NT2/D1 (cell line): ENCODE results near the gene EEA1.

Experiments
- DNase-seq: peaks from one replicate; pipeline ENCODE4 v3.0.0-alpha.2; 2011; ENCODE audit warnings: low read depth, low spot score
- H3K27me3 ChIP-seq: 2 replicates; pipeline ENCODE4 v1.6.0; 2011; ENCODE audit warnings: mild to moderate bottlenecking; ENCODE audit not compliant: insufficient read length, insufficient read depth
- H3K36me3 ChIP-seq: 2 replicates; pipeline ENCODE4 v1.6.1; 2011; ENCODE audit warnings: mild to moderate bottlenecking, low read length, mixed read lengths; ENCODE audit not compliant: insufficient read depth, insufficient read length
- H3K4me1 ChIP-seq: 2 replicates; pipeline ENCODE4 v1.5.1; 2011; ENCODE audit not compliant: insufficient read depth, insufficient read length
- H3K4me3 ChIP-seq: 2 replicates; pipeline ENCODE4 v1.5.1; 2011; ENCODE audit warnings: low read depth; ENCODE audit not compliant: insufficient read length
- H3K9ac ChIP-seq: 2 replicates; pipeline ENCODE4 v1.6.0; 2011; ENCODE audit warnings: low read depth; ENCODE audit not compliant: insufficient read length
- H3K9me3 ChIP-seq: 2 replicates; pipeline ENCODE4 v1.5.1; 2011; ENCODE audit warnings: mild to moderate bottlenecking, low read length; ENCODE audit not compliant: insufficient read depth
- SUZ12 ChIP-seq: IDR thresholded peaks from 2 replicates; pipeline ENCODE4 v1.6.1; 2011; ENCODE audit not compliant: insufficient read length, insufficient read depth; ENCODE audit errors: extremely low read depth
- YY1 ChIP-seq: IDR thresholded peaks from 2 replicates; pipeline ENCODE4 v1.6.1; 2011; ENCODE audit not compliant: insufficient read length, insufficient read depth
- ZNF274 ChIP-seq: IDR thresholded peaks from 2 replicates; pipeline ENCODE4 v1.6.1; 2011; ENCODE audit warnings: mild to moderate bottlenecking, low read depth, low read length

Gene EEA1

GRCh38 chr12:92784356-92784755 is 144.7 kb downstream of the EEA1 start:
- H3K4me1 ChIP-seq = no peaks in the 10 kb centered on the region
- no peaks in the 10 kb centered on the region for H3K9me3 ChIP-seq
- DNase-seq = no peak
- no peaks in the 10 kb centered on the region for H3K27me3 ChIP-seq
- H3K36me3 ChIP-seq = peaks cover 4% of the 10 kb centered on the region
- H3K4me3 ChIP-seq = no peak overlapping the region
- H3K9ac ChIP-seq = no peak overlapping the region
- TF ChIP-seq YY1 (no peak), SUZ12 (no peak), ZNF274 (no peak)

DNA sequence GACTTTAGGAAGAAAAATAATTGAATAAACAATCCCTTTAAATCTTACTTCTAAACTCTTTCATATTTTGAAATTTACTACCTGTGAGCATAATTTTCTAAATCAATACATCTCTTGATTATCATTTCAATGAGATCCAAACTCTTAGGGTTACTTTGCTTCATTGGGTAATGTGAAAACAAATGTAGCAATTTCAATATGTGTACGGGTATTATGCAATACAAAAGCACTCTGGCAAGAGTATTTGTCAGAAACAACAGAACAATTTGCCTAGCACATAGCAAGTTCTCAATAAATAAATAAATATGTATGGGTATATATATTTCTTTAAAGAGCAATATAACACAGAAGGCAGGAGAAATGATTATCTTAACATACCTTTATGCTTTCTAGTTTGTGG is 149.2 kb downstream of the EEA1 start:
- Histone ChIP-seq H3K9ac (no peak overlapping the region), H3K36me3 (peaks cover 34% of the 10 kb centered on the region), H3K4me3 (no peak overlapping the region), H3K9me3 (no peaks in the 10 kb centered on the region), H3K27me3 (no peaks in the 10 kb centered on the region), H3K4me1 (no peaks in the 10 kb centered on the region)
- DNase-seq = no peak
- TF ChIP-seq ZNF274 = no peak
- TF ChIP-seq SUZ12 = no peak
- no peak for TF ChIP-seq YY1

GRCh38 chr12:92778525-92778924 is 150.6 kb downstream of the EEA1 start:
- Histone ChIP-seq H3K4me3 (no peak overlapping the region), H3K36me3 (peaks cover 33% of the 10 kb centered on the region), H3K27me3 (no peaks in the 10 kb centered on the region), H3K4me1 (no peaks in the 10 kb centered on the region), H3K9me3 (no peaks in the 10 kb centered on the region), H3K9ac (no peak overlapping the region)
- DNase-seq = no peak
- TF ChIP-seq ZNF274 (no peak), SUZ12 (no peak), YY1 (no peak)

DNA sequence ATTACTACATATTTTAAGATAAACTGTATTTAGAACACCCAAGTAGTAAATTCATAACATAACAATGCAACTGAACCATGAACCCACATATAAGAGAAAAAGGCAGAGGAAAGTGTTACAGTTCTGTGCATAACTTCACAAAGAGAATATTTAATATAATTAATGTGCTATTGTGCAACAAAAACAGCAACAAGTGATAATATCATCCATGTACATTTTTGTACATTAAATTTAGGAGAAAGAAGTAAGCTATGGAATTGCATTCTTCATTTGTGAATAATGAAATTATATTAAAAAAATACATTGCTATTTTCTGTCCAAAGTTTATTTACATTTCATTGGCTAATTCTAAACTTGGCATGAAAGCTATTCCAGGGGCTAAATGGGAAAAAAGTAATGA is 153.7 kb downstream of the EEA1 start:
- no peaks in the 10 kb centered on the region for H3K4me1 ChIP-seq
- peaks cover 31% of the 10 kb centered on the region for H3K36me3 ChIP-seq
- TF ChIP-seq ZNF274 = no peak
- no peak for TF ChIP-seq YY1
- TF ChIP-seq SUZ12 = no peak

GRCh38 chr12:92771001-92771400 is 158.1 kb downstream of the EEA1 start:
- H3K27me3 ChIP-seq = no peaks in the 10 kb centered on the region
- H3K36me3 ChIP-seq = peaks cover 6% of the 10 kb centered on the region
- no peak for DNase-seq
- H3K4me1 ChIP-seq = no peaks in the 10 kb centered on the region
- H3K4me3 ChIP-seq = no peak overlapping the region
- TF ChIP-seq SUZ12 (no peak), ZNF274 (no peak)
- no peak overlapping the region for H3K9ac ChIP-seq
- no peaks in the 10 kb centered on the region for H3K9me3 ChIP-seq

More for the DNA sequence above, 153.7 kb downstream of the EEA1 start:
- DNase-seq = no peak
- H3K27me3 ChIP-seq = no peaks in the 10 kb centered on the region
- H3K9ac ChIP-seq = no peak overlapping the region
- H3K4me3 ChIP-seq = no peak overlapping the region
- no peaks in the 10 kb centered on the region for H3K9me3 ChIP-seq

DNA sequence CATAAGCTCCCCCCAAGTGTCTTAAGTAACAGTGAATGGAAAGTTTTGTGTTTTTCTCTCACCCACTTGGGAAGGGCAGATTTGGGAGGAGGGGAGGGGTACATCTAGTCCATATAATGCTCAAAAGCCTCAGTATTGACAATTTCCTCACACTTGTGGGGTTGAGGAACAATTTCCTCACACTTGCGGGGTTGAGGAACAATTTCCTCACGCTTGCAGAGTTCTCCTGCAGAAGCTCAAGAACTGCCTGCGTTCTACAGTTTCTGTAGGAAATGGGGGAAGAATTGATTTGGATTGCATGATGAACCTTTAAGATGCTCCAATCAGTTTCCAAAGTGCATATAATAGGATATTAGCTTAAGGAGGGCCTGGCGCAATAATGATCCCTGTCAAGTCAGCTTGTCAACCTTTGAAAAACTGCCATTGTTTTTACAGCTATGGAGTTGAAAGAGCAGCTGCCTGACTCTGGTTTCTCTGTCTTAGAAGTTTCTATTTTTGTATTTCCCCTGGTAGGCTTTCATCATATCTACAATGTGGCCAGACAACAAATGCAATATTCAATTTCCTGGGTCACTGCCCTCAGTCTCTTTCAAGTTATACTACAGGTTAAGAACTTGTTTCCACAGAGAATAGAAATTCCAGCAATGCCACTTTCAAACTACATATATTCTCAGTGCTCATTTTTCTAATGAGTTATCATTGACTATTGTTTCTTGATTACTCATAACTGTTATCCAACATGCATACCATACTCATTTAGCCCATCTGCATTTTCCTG is 159.8 kb downstream of the EEA1 start:
- no peak for TF ChIP-seq YY1
- no peak for TF ChIP-seq SUZ12
- no peak for TF ChIP-seq ZNF274
- no peak for DNase-seq

GRCh38 chr12:92765871-92766270 is 163.2 kb downstream of the EEA1 start:
- no peaks in the 10 kb centered on the region for H3K9me3 ChIP-seq
- no peak for DNase-seq

More for the DNA sequence above, 159.8 kb downstream of the EEA1 start:
- Histone ChIP-seq H3K4me3 (no peak overlapping the region), H3K9me3 (no peaks in the 10 kb centered on the region), H3K36me3 (no peaks in the 10 kb centered on the region), H3K9ac (no peak overlapping the region), H3K27me3 (no peaks in the 10 kb centered on the region), H3K4me1 (no peaks in the 10 kb centered on the region)

More at GRCh38 chr12:92765871-92766270, 163.2 kb downstream of the EEA1 start:
- TF ChIP-seq ZNF274 (no peak), SUZ12 (no peak), YY1 (no peak)
- no peaks in the 10 kb centered on the region for H3K36me3 ChIP-seq
- H3K27me3 ChIP-seq = no peaks in the 10 kb centered on the region
- H3K9ac ChIP-seq = no peak overlapping the region
- no peak overlapping the region for H3K4me3 ChIP-seq
- no peaks in the 10 kb centered on the region for H3K4me1 ChIP-seq
